IMR-90 (cell line): ENCODE measurements around the gene RPS6KA2. TPM values are rescaled to one million over a fixed set of nuclear protein-coding genes. Genes with fewer than 3 reads are reported as not detected.

Experiments used
- ATAC-seq: fragments of 200-7000 bp; cut with Tn5 transposase; 2 replicates; pipeline ENCODE4 v1.9.1; 2020; ENCODE audit warnings: low read depth, mild to moderate bottlenecking, moderate library complexity
- BruUV-seq: library from RNA; stranded (reverse); fragments of 400-500 nt; replicated peaks from 2 replicates; lab custom pipeline; 2021; lab: Mats Ljungman, UMichigan
- CTCF ChIA-PET: fragments of 300-600 bp; formaldehyde crosslinking; extraction: SDS; loops from one replicate; lab custom pipeline; 2021; ENCODE audit warnings: antibody characterized with exemption; lab: Yijun Ruan, JAX
- POLR2A ChIA-PET: fragments of 300-600 bp; sonication (Branson Sonifier 250); formaldehyde crosslinking; loops from one replicate; lab custom pipeline; 2022; ENCODE audit warnings: antibody characterized with exemption; ENCODE audit not compliant: unreplicated experiment; lab: Charles Lee
- DNase-seq: peaks from one replicate; pipeline ENCODE4 v3.0.0; 2013
- H2AFZ ChIP-seq: replicated peaks from 2 replicates; pipeline ENCODE3; 2013; ENCODE audit warnings: low read length, mild to moderate bottlenecking; ENCODE audit not compliant: poor library complexity
- H2AK5ac ChIP-seq: 2 replicates; pipeline ENCODE4 v1.6.1; 2013; ENCODE audit warnings: low read depth, low read length, inconsistent platforms
- H2AK9ac ChIP-seq: replicated peaks from 2 replicates; pipeline ENCODE3; 2013; ENCODE audit warnings: mild to moderate bottlenecking, low read depth, low read length, moderate library complexity; ENCODE audit not compliant: poor library complexity
- H2BK120ac ChIP-seq: 2 replicates; pipeline ENCODE4 v1.6.1; 2013; ENCODE audit warnings: low read depth, low read length, inconsistent platforms
- H2BK15ac ChIP-seq: 3 replicates; pipeline ENCODE4 v1.6.1; 2013; ENCODE audit warnings: low read depth, low read length, inconsistent platforms
- H2BK20ac ChIP-seq: 2 replicates; pipeline ENCODE4 v1.6.1; 2013; ENCODE audit warnings: low read depth, mild to moderate bottlenecking, inconsistent platforms, low read length, moderate library complexity
- H2BK5ac ChIP-seq: 2 replicates; pipeline ENCODE4 v1.6.1; 2013; ENCODE audit warnings: mild to moderate bottlenecking, low read depth, low read length, inconsistent platforms; ENCODE audit not compliant: poor library complexity, severe bottlenecking
- H3K14ac ChIP-seq: replicated peaks from 2 replicates; pipeline ENCODE4 v1.6.1; 2013; ENCODE audit warnings: low read depth, low read length, inconsistent platforms
- H3K18ac ChIP-seq: 2 replicates; pipeline ENCODE4 v1.6.1; 2013; ENCODE audit warnings: low read depth, low read length, control low read depth
- H3K23ac ChIP-seq: 2 replicates; pipeline ENCODE4 v1.6.1; 2013; ENCODE audit warnings: low read depth, low read length, inconsistent platforms
- H3K27ac ChIP-seq: 2 replicates; pipeline ENCODE4 v1.5.1; 2013; ENCODE audit warnings: mild to moderate bottlenecking, control low read depth, low read length; ENCODE audit not compliant: insufficient read depth
- H3K27me3 ChIP-seq: 2 replicates; pipeline ENCODE4 v1.6.1; 2013; ENCODE audit warnings: low read length; ENCODE audit not compliant: control insufficient read depth, insufficient read depth
- H3K36me3 ChIP-seq: 2 replicates; pipeline ENCODE4 v1.6.1; 2013; ENCODE audit warnings: low read length, mixed read lengths; ENCODE audit not compliant: control insufficient read depth, insufficient read depth
- H3K4ac ChIP-seq: 2 replicates; pipeline ENCODE4 v1.6.1; 2013; ENCODE audit warnings: low read depth, low read length, inconsistent platforms
- H3K4me1 ChIP-seq: 2 replicates; pipeline ENCODE4 v1.6.1; 2013; ENCODE audit warnings: low read length, mixed read lengths; ENCODE audit not compliant: control insufficient read depth, insufficient read depth
- H3K4me2 ChIP-seq: 2 replicates; pipeline ENCODE4 v1.6.1; 2013; ENCODE audit warnings: low read depth, mild to moderate bottlenecking, control low read depth, low read length, moderate library complexity
- H3K4me3 ChIP-seq: 2 replicates; pipeline ENCODE4 v1.5.1; 2013; ENCODE audit warnings: low read depth, mild to moderate bottlenecking, control low read depth, low read length, moderate library complexity; ENCODE audit not compliant: insufficient read depth
- H3K56ac ChIP-seq: 2 replicates; pipeline ENCODE4 v1.6.1; 2013; ENCODE audit warnings: low read length, inconsistent platforms; ENCODE audit not compliant: insufficient read depth; ENCODE audit errors: extremely low read depth
- H3K79me1 ChIP-seq, 2 experiments: 2 replicates each; pipeline ENCODE4 v1.6.1; 2013; ENCODE audit warnings: low read length in 2 of 2, inconsistent platforms in 1 of 2, low read depth in 1 of 2
- H3K9ac ChIP-seq: 2 replicates; pipeline ENCODE4 v1.6.1; 2013; ENCODE audit warnings: low read depth, low read length, control low read depth
- H3K9me1 ChIP-seq: 2 replicates; pipeline ENCODE4 v1.6.1; 2013; ENCODE audit warnings: low read length, inconsistent platforms; ENCODE audit not compliant: insufficient read depth
- H3K9me3 ChIP-seq: 2 replicates; pipeline ENCODE4 v1.6.1; 2013; ENCODE audit warnings: low read length; ENCODE audit not compliant: control insufficient read depth, insufficient read depth
- H4K20me1 ChIP-seq: 2 replicates; pipeline ENCODE4 v1.6.1; 2013; ENCODE audit warnings: low read length, inconsistent platforms; ENCODE audit not compliant: insufficient read depth
- H4K5ac ChIP-seq: 2 replicates; pipeline ENCODE4 v1.6.1; 2013; ENCODE audit warnings: mild to moderate bottlenecking, low read depth, low read length, control low read depth
- H4K8ac ChIP-seq, 2 experiments: 2 replicates each; pipeline ENCODE4 v1.6.1; 2013; ENCODE audit warnings: low read depth in 2 of 2, low read length in 2 of 2, control low read depth in 1 of 2, inconsistent platforms in 1 of 2
- H4K91ac ChIP-seq: 2 replicates; pipeline ENCODE4 v1.6.1; 2013; ENCODE audit warnings: low read depth, low read length, inconsistent platforms; ENCODE audit not compliant: insufficient read depth
- CHD1 ChIP-seq: IDR thresholded peaks from 2 replicates; pipeline ENCODE4 v1.6.1; 2012; ENCODE audit warnings: low read depth, low read length, improper control_type of control experiment
- CTCF ChIP-seq: conservative IDR thresholded peaks from 2 replicates; pipeline ENCODE4 v1.5.1; 2012; ENCODE audit warnings: mild to moderate bottlenecking, low read depth, low read length, improper control_type of control experiment
- MAFK ChIP-seq: IDR thresholded peaks from 2 replicates; pipeline ENCODE4 v1.6.1; 2012; ENCODE audit warnings: low read depth, low read length, improper control_type of control experiment
- MAZ ChIP-seq: IDR thresholded peaks from 2 replicates; pipeline ENCODE4 v1.6.1; 2012; ENCODE audit warnings: low read depth, mild to moderate bottlenecking, low read length, improper control_type of control experiment, moderate library complexity, borderline replicate concordance
- NFE2L2 ChIP-seq: fragments of 150-350 bp; IDR thresholded peaks from 2 replicates; pipeline ENCODE4 v1.6.1; 2016; ENCODE audit warnings: low read depth, mild to moderate bottlenecking, low read length
- RAD21 ChIP-seq: IDR thresholded peaks from 2 replicates; pipeline ENCODE4 v1.6.1; 2012; ENCODE audit warnings: low read length, improper control_type of control experiment
- RFX5 ChIP-seq: IDR thresholded peaks from 2 replicates; pipeline ENCODE4 v1.8.0; 2012; ENCODE audit warnings: low read depth, mild to moderate bottlenecking, low read length, moderate library complexity
- WGBS, 2 experiments: methylation state at CpG; one replicate each; pipeline versions ENCODE4 v1.1.5 to v1.1.7; 2013; ENCODE audit warnings: missing lambda C conversion rate in 2 of 2; ENCODE audit not compliant: insufficient read length in 1 of 2; ENCODE audit errors: extremely low coverage in 2 of 2; 5-methylcytosine and 5-hydroxymethylcytosine counted together
- dilution Hi-C: fragments of 300-500 bp; cut with HindIII; formaldehyde crosslinking; loops from one replicate; pipeline ENCODE4 v1.14.3; 2018; ENCODE audit warnings: low sequenced_read_pairs; ENCODE audit not compliant: unreplicated experiment
- in situ Hi-C: fragments of 300-500 bp; cut with MboI; formaldehyde crosslinking; loops from 3 replicates; pipeline ENCODE4 v1.14.3; 2019; ENCODE audit warnings: low sequenced_read_pairs, inconsistent platforms, mixed read lengths
- intact Hi-C: fragments of 100-400 bp; cut with micrococcal nuclease; formaldehyde crosslinking; loops from 2 replicates; pipeline ENCODE4 v1.10.0; 2022
- polyA plus RNA-seq, 3 experiments: library from polyadenylated mRNA; depleted of rRNA; stranded (reverse); fragments of >200 nt; gene quantifications; 2 replicates each; pipeline ENCODE4 v1.2.3, GENCODE V29; 2012; ENCODE audit warnings: low replicate concordance in 1 of 3
- total RNA-seq: library from RNA; depleted of rRNA; stranded (reverse); fragments of >200 nt; gene quantifications from 2 replicates; pipeline ENCODE4 v1.2.3, GENCODE V29; 2012

The RPS6KA2 gene
- total and polyA plus RNA-seq, 2 of the 4 experiments (the other 2 are of a cell fraction): 26.9 to 31.3 TPM

- Histone ChIP-seq H2AFZ (no peak overlapping the region), H3K14ac (no peak overlapping the region), H3K4me1 (peaks cover 3% of the 10 kb centered on the region; the same call in 1 of the 2 replicates), H3K9me3 (no peaks in the 10 kb centered on the region), H4K20me1 (no peaks in the 10 kb centered on the region), H3K23ac (no peak overlapping the region), H2BK20ac (no peak overlapping the region), H3K4me2 (no peak overlapping the region), H3K9ac (no peak overlapping the region), H3K36me3 (no peaks in the 10 kb centered on the region), H3K56ac (no peak overlapping the region), H3K27me3 (peaks cover 14% of the 10 kb centered on the region), H2BK5ac (peak overlapping the region; percentile 46), H3K4me3 (no peak overlapping the region), H4K8ac (no peak overlapping the region), H2AK5ac (peak overlapping the region; percentile 48; the same call in 1 of the 2 replicates), H2BK15ac (no peak overlapping the region), H3K9me1 (no peaks in the 10 kb centered on the region), H3K4ac (no peak overlapping the region), H2BK120ac (no peak overlapping the region), H2AK9ac (no peak overlapping the region), H4K91ac (no peak overlapping the region), H4K5ac (no peak overlapping the region), H3K18ac (no peak overlapping the region), H3K27ac (no peak overlapping the region), H3K79me1 (no peaks in the 10 kb centered on the region)
- in situ Hi-C loops (no loop called here), intact Hi-C loops (no loop called here), dilution Hi-C loops (no loop called here)
- ATAC-seq: no peak
- TF ChIP-seq CHD1: no peak
- no peak for TF ChIP-seq RAD21
- TF ChIP-seq RFX5: no peak
- TF ChIP-seq NFE2L2: no peak
- no peak for TF ChIP-seq CTCF
- TF ChIP-seq MAFK: no peak
- TF ChIP-seq MAZ: no peak
- no CpG with 5 or more reads among the region's 5 CpGs for WGBS, 2 experiments
- DNase-seq: no peak
- POLR2A ChIA-PET: no interaction called here
- CTCF ChIA-PET: no interaction called here
- no TSS peak for BruUV-seq
Measured at GRCh38 chr6:166660157-166660688, 33.2 kb upstream of the RPS6KA2 start.
